ENCODE measurements around the gene TRPT1.

The TRPT1 gene

DNA sequence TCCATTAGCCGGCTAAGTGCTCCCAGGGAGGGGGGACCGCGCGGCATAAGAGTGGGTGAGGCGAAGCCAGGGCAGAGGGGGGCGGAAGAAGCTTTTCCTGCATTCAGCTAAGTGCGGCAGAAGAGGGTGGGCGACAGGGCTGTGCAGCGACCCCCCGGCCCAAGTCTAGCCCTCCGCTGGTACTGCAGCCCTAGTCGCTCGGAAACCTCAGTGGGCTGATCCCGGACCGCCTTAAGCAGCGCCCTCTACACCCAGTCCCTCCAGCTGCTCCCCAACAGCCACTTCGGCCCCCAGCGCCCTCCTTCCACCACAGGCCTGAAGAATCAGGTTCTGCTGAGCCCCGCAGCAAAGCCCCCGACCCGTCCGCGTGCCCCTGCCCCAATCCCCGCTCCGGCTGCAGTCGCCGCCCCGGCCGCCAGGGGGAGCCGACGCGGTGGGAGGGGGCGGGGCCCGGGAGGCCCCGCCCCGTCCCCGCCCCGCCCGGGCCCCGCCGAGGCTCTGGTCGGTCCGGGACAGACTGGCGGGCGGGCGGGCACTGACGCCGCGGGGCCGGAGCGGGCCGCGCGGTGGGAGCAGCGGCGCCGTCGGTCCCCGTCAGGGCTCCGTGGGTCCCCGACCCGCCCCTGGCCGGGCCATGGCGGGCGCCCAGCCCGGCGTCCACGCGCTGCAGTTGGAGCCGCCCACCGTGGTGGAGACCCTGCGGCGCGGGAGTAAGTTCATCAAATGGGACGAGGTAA is 25.2 kb upstream of the TRPT1 start, which contains the start of gene PLCB3:
Gene PLCB3 (plus strand): TSS at position 515 of the 737 bp plus-strand sequence. CDS start 120 bp downstream, at position 635.
- CTCF ChIA-PET, result interaction anchor here (0.6 to 10.8 kb wide), 28 partner anchors 8 to 469 kb away, joined by 3 to 224 read pairs (median 6); partner anchors contain the start of genes CATSPERZ, ESRRA, FERMT3 and FKBP2
- peak within 1 kb of the TSS; percentile 82 for H3K4me3 ChIP-seq (ENCODE audit: low read depth, low read length)
- TF ChIP-seq, protein P1, sequence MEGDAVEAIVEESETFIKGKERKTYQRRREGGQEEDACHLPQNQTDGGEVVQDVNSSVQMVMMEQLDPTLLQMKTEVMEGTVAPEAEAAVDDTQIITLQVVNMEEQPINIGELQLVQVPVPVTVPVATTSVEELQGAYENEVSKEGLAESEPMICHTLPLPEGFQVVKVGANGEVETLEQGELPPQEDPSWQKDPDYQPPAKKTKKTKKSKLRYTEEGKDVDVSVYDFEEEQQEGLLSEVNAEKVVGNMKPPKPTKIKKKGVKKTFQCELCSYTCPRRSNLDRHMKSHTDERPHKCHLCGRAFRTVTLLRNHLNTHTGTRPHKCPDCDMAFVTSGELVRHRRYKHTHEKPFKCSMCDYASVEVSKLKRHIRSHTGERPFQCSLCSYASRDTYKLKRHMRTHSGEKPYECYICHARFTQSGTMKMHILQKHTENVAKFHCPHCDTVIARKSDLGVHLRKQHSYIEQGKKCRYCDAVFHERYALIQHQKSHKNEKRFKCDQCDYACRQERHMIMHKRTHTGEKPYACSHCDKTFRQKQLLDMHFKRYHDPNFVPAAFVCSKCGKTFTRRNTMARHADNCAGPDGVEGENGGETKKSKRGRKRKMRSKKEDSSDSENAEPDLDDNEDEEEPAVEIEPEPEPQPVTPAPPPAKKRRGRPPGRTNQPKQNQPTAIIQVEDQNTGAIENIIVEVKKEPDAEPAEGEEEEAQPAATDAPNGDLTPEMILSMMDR (IDR thresholded peaks at IDR 0.05; ENCODE audit: insufficient read depth, low read length, missing control alignments), result peak; percentile 68
- no peak for DNase-seq (ENCODE audit: low read depth, low spot score)
- POLR2A ChIA-PET, result interaction anchor here (1.2 to 1.9 kb wide), 5 partner anchors 13 to 65 kb away, joined by 3 to 18 read pairs (median 5); partner anchors contain the start of gene STIP1

DNA sequence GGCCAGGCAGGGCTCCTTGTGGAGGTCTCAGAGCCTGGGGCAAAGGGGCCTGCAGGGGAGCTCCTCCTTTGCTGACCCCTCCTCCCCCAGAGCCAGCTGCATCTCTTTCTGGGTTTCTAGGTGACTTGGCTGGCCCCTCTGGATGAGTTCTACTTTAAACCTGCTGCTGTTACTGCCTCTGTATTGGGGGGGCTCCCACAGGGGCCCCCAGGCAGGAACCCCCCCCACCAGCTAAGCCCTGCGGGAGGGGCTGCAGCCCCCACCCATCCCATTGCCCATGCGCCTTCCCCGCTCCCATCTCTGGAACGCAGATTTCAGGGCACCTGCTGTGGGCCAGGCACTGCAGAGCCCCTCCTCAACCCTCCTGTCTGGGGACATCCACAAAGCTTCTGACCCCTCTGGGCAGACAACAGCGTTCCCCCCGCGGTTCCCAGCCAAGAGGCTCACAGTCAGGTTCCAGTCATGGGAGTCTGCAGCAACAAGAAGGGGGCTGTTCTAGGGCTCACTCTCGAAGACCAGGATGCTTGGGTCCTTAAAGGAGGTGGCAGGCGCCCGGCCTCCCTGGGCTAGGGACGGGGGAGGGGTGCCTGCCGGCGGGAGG is 24.5 kb upstream of the TRPT1 start:
- POLR2A ChIA-PET, result interaction anchor here (1.0 to 1.4 kb wide), 3 partner anchors 9 to 21 kb away, joined by 3 to 5 read pairs (median 3); partner anchors contain the start of gene FKBP2
- H3K4me3 ChIP-seq (ENCODE audit: low read depth, low read length), result peak overlapping the region; percentile 72
- DNase-seq (ENCODE audit: low read depth, low spot score), result no peak
- CTCF ChIA-PET, result interaction anchor here (0.6 to 10.8 kb wide), 26 partner anchors 7 to 108 kb away, joined by 3 to 224 read pairs (median 6); partner anchors contain the start of genes CATSPERZ, ESRRA, FERMT3 and FKBP2
- TF ChIP-seq, protein P1 (IDR thresholded peaks at IDR 0.05; ENCODE audit: insufficient read depth, low read length, missing control alignments), result no peak

DNA sequence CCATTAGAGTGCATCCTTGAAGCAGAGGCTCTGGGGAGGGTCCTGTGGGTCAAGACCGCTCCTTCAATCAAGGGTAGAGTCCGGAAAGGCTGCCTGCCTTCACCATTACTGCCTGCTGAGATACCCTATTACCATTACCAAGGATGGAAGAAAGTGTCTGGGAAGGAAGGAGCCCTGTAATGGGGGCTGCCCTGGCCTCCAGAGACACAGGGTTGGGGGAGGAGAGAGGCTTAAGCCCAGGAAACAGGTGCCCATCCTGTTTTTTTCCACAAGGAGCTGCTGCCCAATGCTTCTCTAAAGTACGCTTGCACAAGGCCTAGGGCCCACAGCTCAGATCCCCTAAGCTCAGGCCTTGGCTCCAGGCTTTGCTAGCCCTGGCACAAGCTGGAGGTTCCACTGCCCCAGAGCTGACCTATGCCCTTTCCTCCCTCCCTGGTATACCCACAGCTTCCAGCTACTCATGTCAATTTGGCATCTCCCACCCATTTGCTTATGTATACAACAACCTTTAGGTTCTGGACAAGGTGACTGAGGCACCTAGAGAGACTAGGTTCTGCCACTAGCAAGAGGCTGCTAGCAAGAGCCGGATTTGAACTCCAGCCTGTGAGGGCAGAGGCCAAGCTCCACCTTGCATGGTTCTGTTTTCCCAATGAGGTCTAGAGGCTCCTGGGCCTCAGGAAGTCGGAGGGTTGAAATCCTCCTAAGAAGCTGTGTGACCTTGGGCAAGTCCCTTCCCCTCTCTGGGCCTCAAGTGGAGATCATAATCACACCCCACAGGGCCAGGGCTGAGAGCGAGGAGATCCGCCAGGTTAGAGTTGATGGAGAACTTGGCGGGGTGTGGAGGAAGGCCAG is 23.8 kb upstream of the TRPT1 start:
- POLR2A ChIA-PET, result interaction anchor here (0.6 to 1.4 kb wide), 4 partner anchors 9 to 22 kb away, joined by 3 to 5 read pairs (median 3); partner anchors contain the start of gene FKBP2
- TF ChIP-seq, protein P1 (IDR thresholded peaks at IDR 0.05; ENCODE audit: insufficient read depth, low read length, missing control alignments), result no peak
- no peak overlapping the region for H3K4me3 ChIP-seq (ENCODE audit: low read depth, low read length)
- CTCF ChIA-PET, result interaction anchor here (1.0 to 10.8 kb wide), 17 partner anchors 7 to 105 kb away, joined by 3 to 224 read pairs (median 10); partner anchors contain the start of genes CATSPERZ, ESRRA, FERMT3 and FKBP2
- no peak for DNase-seq (ENCODE audit: low read depth, low spot score)

DNA sequence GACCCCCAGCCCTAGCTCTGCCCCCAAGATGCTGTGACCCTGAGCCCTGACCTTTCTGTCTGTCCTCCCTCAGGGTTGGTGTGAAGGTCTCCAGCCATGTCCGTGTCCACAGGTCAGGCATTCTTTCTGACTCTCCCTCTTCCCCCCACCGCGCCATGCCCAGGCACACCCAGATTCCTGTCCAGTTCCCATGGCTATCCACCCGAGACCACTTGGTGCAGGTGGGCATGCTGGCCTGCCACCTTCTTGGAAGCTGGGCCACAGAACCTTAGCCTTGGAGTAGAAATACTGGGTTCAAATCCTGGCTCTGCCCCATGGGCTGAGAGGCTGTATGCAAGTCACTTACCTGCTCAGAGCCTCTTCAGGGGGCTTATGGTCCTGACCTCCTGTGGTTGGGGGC is 23.1 kb upstream of the TRPT1 start:
- no peak overlapping the region for H3K4me3 ChIP-seq (ENCODE audit: low read depth, low read length)
- ChIA-PET POLR2A (interaction anchor here (0.6 to 7.1 kb wide), 2 partner anchors 17 to 21 kb away, joined by 3 to 61 read pairs; no protein-coding TSS in a partner anchor), CTCF (interaction anchor here (1.1 to 10.8 kb wide), 5 partner anchors 8 to 54 kb away, joined by 3 to 224 read pairs (median 103); partner anchors contain the start of genes CATSPERZ, ESRRA, FERMT3 and FKBP2)
- TF ChIP-seq, protein P1 (IDR thresholded peaks at IDR 0.05; ENCODE audit: insufficient read depth, low read length, missing control alignments), result no peak
- DNase-seq (ENCODE audit: low read depth, low spot score), result no peak

DNA sequence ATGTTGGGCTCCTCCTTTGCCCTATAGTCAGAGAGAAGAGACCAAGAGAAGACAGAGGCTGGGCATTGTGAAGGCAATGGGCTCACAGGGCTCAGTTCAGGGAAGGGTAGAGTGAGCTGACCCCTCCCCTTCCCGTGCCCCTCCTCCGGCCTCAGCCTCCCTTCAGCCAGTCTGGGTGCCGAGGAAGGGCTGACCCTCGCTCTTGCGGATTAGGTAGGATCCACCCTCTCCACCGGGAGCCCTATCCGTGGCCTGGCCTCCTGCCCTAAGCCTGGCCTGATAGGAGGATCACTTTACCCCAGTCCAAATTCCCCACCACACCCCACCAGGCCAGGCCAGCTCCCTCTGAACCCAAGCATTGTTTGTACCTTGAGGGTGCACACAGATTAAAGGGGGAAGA is 22.6 kb upstream of the TRPT1 start:
- POLR2A ChIA-PET, result interaction anchor here (7.1 kb wide), 1 partner anchor 21 kb away, joined by 61 read pairs; no protein-coding TSS in a partner anchor
- CTCF ChIA-PET, result interaction anchor here (4.1 to 10.8 kb wide), 4 partner anchors 17 to 54 kb away, joined by 20 to 224 read pairs (median 121); partner anchors contain the start of genes CATSPERZ, ESRRA and FERMT3
- TF ChIP-seq, protein P1 (IDR thresholded peaks at IDR 0.05; ENCODE audit: insufficient read depth, low read length, missing control alignments), result no peak
- no peak for DNase-seq (ENCODE audit: low read depth, low spot score)
- H3K4me3 ChIP-seq (ENCODE audit: low read depth, low read length), result no peak overlapping the region
